HG03045 (cell line): ENCODE measurements around the gene PML.
"Not testable (repeated sequence)": the region's sequence is repeated elsewhere in the genome, so short reads cannot be mapped to it uniquely, and the experiment has no call there.

Source experiments
- ATAC-seq: cut with Tn5 transposase; IDR thresholded peaks from one replicate; pipeline ENCODE4 v1.9.1; 2021; ENCODE audit warnings: mild to moderate bottlenecking, moderate library complexity; ENCODE audit not compliant: unreplicated experiment

Gene PML

GRCh38 chr15:73957276-73957675 is 37.2 kb upstream of the PML start:
- no peak for ATAC-seq

DNA sequence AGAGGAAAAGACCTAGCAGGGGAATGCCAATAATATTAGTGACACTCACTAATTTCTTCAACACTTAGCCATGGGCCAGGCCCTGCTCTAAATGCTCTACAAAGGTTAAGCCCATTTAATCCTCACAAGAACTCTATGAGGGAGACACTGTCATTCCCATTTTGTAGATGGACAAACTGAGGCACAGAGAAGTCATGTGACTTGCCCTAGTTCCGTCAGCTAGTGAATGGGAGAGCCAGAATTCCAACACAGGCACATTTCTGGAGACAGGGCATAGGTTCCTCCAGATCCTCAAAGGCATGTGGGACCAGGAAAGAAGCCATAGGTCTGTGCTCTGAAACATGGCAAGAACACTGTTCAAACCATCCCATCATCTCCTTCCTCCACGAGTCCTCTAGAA is 36.7 kb upstream of the PML start:
- no peak for ATAC-seq

DNA sequence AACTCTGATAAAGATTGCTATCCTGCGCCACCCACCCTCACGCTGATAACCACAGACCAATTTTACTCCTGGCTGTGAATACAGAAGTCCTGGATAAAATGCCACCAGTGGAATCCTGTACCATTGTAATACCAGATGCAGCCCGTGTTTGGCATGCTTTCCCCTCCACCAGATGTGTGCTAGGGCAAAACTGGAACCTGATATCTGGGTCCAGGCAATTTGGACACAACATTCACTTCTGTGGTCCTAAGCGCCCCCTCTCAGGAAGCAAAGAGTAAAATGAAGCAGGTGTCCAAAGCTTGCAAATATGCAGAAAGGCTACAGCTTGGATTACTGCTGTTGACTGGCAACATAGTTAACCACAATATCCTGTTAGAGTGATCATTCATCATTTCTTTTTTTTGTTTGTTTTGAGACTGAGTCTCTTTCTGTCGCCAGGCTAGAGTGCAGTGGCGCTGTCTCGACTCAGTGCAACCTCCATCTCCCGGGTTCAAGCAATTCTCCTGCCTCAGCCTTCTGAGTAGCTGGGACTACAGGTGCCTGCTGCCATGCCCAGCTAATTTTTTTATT is 35.4 kb upstream of the PML start:
- no peak for ATAC-seq

GRCh38 chr15:73959801-73960200 is 34.7 kb upstream of the PML start:
- ATAC-seq, result no peak

GRCh38 chr15:73960472-73961070 is 33.9 kb upstream of the PML start:
- ATAC-seq, result not testable (repeated sequence)

DNA sequence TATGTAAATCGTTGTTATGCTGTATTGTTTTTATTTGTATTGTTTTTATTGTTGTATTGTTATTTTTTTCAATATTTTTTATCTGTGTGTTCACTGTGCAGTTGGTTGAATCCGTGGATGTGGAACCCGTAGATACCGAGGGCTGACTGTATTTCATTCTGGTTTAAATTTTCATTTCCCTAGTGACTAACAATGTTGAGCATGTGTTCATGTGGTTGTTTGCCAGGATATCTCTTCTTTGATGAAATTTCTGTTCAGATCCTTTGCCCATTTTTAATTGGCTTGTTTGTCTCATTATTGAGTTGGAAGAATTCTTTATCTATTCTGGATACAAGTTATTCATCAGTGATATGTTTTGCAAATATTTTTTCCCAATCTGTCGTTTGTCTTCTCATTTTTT is 32.1 kb upstream of the PML start:
- no peak for ATAC-seq

DNA sequence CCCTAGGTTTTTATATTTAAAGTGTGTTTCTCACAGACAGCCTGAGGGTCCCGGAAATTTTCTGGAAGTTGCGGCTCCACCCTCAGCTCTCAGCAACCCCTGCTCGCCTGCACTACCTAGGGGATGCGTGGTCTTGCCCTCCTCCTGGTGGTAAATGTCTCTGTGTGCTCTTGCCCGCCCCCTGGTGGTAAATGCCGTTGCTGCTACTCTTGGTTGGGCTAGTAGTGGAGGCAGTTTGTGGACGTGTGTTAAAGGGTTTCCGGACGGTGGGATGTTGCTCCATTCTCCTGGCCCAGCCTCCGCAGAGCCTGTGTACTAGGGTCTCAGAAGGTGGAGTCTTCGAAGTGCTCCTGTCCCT is 29.8 kb upstream of the PML start:
- ATAC-seq, result peak; percentile 50

DNA sequence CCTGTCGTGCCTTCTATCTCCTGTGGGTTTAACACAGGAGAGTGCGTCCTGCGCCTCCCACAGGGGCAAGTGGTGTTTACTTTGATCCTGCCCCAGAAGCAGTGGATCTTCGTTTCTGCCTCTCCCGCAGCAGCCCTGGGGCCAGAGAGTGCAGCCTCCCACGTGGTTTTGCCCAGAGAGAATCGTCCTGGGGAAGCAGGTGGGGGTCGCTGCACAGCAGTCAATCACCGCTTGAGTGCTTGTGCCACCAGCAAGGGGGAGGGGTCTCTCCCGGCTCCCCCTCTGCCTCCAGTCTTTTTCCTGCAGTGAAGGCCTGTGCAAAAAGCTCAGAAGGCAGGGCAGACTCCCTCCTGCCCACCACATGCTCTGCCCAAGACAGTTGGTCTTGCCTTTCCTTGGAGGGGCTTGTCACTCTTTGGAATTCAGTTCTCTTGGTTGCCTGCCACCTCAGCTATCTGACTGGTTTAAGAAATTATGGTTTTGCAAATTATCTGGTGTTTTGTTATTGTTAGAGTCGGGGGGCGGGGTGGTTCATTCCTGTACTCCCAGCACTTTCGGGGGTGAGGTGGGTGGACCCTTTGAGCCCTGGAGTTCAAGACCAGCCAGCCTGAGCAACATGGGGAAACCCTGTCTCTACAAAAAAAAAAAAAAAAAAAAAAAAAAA is 29.3 kb upstream of the PML start:
- ATAC-seq, result peak; percentile 43

DNA sequence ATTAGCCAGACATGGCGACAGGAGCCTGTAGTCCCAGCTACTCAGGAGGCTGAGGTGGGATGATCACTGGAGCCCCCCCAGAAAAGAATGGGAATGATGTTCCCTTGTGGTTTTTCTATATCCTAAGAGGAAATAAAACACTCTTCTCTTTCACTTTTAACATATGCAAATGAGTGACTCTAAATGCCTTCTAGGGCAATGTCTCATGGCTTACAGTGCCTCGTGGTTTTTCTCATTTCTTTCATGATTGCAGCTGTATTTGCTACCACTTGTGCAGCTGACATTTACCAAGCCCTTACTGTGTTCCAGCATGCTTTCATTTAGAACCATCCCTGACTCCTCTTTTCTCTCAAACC is 28.8 kb upstream of the PML start:
- ATAC-seq, result peak; percentile 46

DNA sequence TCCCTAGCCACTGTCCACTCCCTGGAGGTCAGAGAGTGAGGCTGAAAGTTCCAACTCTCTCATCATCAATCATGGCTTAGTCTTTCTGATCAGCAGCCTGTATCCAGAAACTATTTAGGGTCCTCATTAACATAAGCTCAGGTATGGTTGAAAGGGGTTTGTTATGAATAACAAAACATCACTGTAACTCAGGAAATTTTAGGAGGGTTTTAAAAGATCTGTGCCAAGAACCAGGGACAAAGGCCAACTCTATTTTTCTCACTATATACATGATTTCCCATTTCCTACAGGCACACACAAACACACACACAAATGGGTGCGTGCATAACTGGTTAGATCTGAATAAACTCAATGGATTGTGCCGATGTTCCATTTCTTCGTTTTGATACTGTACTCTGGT is 26.1 kb upstream of the PML start:
- no peak for ATAC-seq

- no peak for ATAC-seq
Observed at GRCh38 chr15:73969151-73969759, 25.3 kb upstream of the PML start.

- no peak for ATAC-seq
Observed at GRCh38 chr15:73972984-73973682, 21.4 kb upstream of the PML start.

- not testable (repeated sequence) for ATAC-seq
Observed at GRCh38 chr15:73973683-73974200, 20.8 kb upstream of the PML start.

DNA sequence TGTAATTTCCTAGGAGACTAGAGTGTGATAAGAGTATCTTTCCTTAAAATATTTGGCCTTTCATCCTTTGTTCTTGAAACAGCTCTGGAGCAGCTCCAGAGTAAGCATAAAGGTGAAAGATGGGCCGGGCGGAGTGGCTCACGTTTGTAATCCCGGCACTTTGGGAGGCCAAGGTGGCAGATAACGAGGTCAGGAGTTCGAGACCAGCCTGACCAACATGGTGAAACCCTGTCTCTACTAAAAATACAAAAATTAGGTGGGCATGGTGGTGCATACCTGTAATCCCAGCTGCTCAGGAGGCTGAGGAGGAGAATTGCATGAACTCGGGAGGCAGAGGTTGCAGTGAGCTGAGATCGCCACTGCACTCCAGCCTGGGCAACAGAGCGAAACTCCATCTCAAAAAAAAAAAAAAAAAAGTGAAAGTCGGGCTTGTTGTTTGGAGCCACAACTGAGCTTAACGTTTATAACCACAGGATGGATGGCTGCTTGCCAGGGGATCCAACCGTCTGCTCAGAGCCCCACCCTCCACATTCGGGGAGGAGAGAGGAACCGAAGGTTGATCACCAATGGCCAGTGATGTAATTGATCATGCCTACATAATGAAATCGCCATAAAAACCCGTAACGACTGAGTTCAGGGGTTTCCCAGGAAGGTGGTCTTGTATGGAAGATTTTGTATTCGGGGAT is 18.9 kb upstream of the PML start:
- ATAC-seq, result not testable (repeated sequence)

- no peak for ATAC-seq
Observed at GRCh38 chr15:73978896-73979295, 15.6 kb upstream of the PML start.

- ATAC-seq, result no peak
Observed at GRCh38 chr15:73979636-73980035, 14.9 kb upstream of the PML start.

DNA sequence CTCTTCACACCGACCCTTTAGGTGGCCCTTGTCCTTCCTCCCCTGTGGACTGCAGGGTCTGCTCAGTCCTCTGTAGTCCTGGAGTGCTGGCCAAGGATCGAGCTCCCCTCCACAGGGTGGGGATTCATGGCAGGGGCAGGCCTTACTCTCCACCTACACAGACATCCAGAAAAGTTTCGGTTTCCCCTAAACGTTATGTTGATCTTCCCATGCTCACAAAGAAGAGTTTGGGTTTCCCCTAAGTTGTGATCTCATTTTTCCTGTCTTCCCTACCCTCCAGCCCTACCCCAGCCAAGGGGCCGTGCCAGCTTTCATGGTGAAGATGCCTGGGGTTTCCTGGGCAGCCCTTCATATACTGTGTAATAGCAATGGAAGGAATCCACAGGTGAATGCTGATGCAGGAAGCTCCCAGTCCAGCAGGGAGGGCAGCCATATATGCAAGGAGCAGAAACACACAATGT is 12.7 kb upstream of the PML start:
- ATAC-seq, result no peak

DNA sequence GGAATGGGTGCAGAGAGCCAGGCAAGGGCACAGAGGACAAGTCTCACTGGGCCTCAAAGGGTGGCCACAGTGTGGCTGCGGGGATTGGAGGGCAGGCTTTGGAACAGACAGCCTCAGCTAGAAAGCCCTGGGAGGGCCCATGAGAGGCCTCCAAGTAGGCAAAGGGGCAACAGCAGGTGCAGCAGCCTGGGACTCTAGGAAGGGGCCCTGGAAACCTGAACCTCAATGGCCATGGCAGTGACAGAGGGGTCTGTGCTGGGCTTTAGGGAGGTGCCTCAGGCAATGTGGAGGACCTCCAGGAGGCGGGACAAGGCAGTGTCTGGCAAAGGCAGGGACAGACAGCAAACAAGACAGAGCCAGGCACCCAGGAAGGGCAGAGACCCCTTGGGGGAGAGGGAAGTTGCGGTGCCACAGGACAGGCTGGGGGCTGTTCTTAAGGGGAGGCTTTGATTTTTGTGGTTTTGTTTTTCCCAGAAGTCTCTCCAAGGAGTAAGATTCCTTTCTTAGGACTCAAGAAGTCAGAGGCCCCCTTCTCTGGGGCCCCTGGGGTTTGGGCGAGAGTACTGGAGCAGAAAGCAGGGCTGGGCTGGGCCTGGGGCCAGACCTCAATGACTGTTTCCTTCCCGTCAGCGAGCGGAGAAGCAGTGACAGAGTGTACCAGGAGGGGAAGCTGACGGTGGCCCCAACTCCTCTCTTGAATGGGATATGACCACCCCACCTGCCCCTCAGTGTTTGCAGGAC is 12.1 kb upstream of the PML start:
- ATAC-seq, result no peak

DNA sequence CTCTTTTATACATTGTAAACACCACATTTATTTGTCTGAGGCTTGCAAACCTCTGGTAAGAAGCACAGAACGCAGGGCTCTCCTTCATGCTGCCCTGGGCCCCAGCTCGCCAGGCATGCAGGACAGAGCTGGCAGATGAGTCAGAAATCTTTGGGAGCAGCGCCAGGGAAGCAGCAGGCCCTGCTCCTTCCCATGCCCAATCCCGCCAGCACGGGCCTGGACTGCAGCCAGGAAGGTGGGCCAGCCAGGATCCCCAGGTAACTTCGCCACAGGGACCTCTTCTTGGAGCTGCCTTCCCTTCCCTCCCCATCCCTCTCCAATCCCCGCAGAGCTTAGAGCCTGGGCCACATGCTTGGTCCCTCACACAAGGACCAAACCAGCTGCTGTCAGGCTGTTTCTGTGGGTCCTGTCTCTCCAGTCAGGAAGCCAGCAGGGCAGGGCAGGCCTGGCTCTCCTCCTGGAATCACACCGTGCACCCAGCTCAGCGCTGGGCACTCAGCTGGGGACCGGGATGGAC is 11.2 kb upstream of the PML start:
- no peak for ATAC-seq

GRCh38 chr15:73983773-73984172 is 10.7 kb upstream of the PML start:
- ATAC-seq, result no peak
